GM12801 (cell line): ENCODE measurements around the gene PRKAG2.

Experiments used
- CTCF ChIP-seq: IDR thresholded peaks from one replicate; pipeline ENCODE4 v1.5.1; 2011; ENCODE audit warnings: control low read depth; ENCODE audit not compliant: insufficient read length; ENCODE audit errors: extremely low read depth

Gene PRKAG2

GRCh38 chr7:151623766-151624165 lies 253.1 kb downstream of the PRKAG2 start:
- TF ChIP-seq CTCF: no peak

GRCh38 chr7:151621961-151622360 lies 255.0 kb downstream of the PRKAG2 start:
- no peak for TF ChIP-seq CTCF

GRCh38 chr7:151616443-151617213 lies 260.3 kb downstream of the PRKAG2 start:
- TF ChIP-seq CTCF: no peak

GRCh38 chr7:151615784-151616183 lies 261.1 kb downstream of the PRKAG2 start:
- no peak for TF ChIP-seq CTCF

GRCh38 chr7:151615058-151615457 lies 261.9 kb downstream of the PRKAG2 start:
- TF ChIP-seq CTCF: no peak

GRCh38 chr7:151614019-151614418 lies 262.9 kb downstream of the PRKAG2 start:
- no peak for TF ChIP-seq CTCF

- no peak for TF ChIP-seq CTCF
These were observed 265.0 kb downstream of the PRKAG2 start for GRCh38 chr7:151611878-151612277.
